ENCODE measurements around the gene BGLAP. TPM values are rescaled to one million over a fixed set of nuclear protein-coding genes. Genes with fewer than 3 reads are reported as not detected.
A peak's percentile ranks its signal among the peaks of the same experiment; 100 is the strongest.
"Not testable (repeated sequence)": the region's sequence is repeated elsewhere in the genome, so short reads cannot be mapped to it uniquely, and the experiment has no call there.

The BGLAP gene
- polyA plus RNA-seq, 1 experiment = 0.26 TPM

- CTCF ChIA-PET = interaction anchor here (0.6 to 3.8 kb wide), 4 partner anchors 11 to 124 kb away, joined by 3 to 37 read pairs (median 5); no protein-coding TSS in a partner anchor
- no peak for DNase-seq (ENCODE audit: low read depth)
These were observed 27.8 kb upstream of the BGLAP start for GRCh38 chr1:156214024-156214748.

GRCh38 chr1:156216361-156217086, 25.5 kb upstream of the BGLAP start:
- CTCF ChIA-PET = interaction anchor here (0.6 kb wide), 1 partner anchor 9 kb away, joined by 3 read pairs; no protein-coding TSS in a partner anchor
- POLR2A ChIA-PET; H3K4me3 ChIP-seq (ENCODE audit: low read depth, low read length); H3K27me3 ChIP-seq (ENCODE audit: control insufficient read depth, insufficient read depth, low read length); H3K36me3 ChIP-seq (ENCODE audit: control insufficient read depth, insufficient read depth, low read length); DNase-seq (ENCODE audit: low read depth): not testable (repeated sequence)

More at GRCh38 chr1:156214024-156214748, 27.8 kb upstream of the BGLAP start:
- H3K4me3 ChIP-seq (ENCODE audit: low read depth, low read length) = peak overlapping the region; percentile 47; the same call in 1 of the 2 replicates
- TF ChIP-seq CTCF (IDR thresholded peaks at IDR 0.05; ENCODE audit: insufficient read depth, low read depth, low read length) = no peak
- peaks cover 8% of the 10 kb centered on the region for H3K36me3 ChIP-seq (ENCODE audit: control insufficient read depth, insufficient read depth, low read length)
- H3K27me3 ChIP-seq (ENCODE audit: control insufficient read depth, insufficient read depth, low read length) = no peaks in the 10 kb centered on the region
- POLR2A ChIA-PET = no interaction called here

GRCh38 chr1:156217871-156218270, 24.1 kb upstream of the BGLAP start:
- H3K27me3 ChIP-seq (ENCODE audit: control insufficient read depth, insufficient read depth, low read length) = no peaks in the 10 kb centered on the region
- no peak for TF ChIP-seq CTCF (IDR thresholded peaks at IDR 0.05; ENCODE audit: insufficient read depth, low read depth, low read length)
- no peak for DNase-seq (ENCODE audit: low read depth)
- H3K36me3 ChIP-seq (ENCODE audit: control insufficient read depth, insufficient read depth, low read length) = peaks cover 2% of the 10 kb centered on the region; the same call in 1 of the 2 replicates
- H3K4me3 ChIP-seq (ENCODE audit: low read depth, low read length) = no peak overlapping the region
- ChIA-PET POLR2A (interaction anchor here (0.7 kb wide), 1 partner anchor 103 kb away, joined by 5 read pairs; the partner anchor contains the start of gene LMNA), CTCF (interaction anchor here (1.0 to 1.1 kb wide), 3 partner anchors 45 to 127 kb away, joined by 3 to 5 read pairs (median 4); no protein-coding TSS in a partner anchor)

GRCh38 chr1:156220226-156220625, 21.8 kb upstream of the BGLAP start:
- CTCF ChIA-PET = interaction anchor here (1.1 to 1.5 kb wide), 2 partner anchors 71 to 128 kb away, joined by 3 to 4 read pairs; no protein-coding TSS in a partner anchor
- H3K4me3 ChIP-seq (ENCODE audit: low read depth, low read length) = no peak overlapping the region
- H3K36me3 ChIP-seq (ENCODE audit: control insufficient read depth, insufficient read depth, low read length) = peaks cover 5% of the 10 kb centered on the region; the same call in 1 of the 2 replicates
- no peaks in the 10 kb centered on the region for H3K27me3 ChIP-seq (ENCODE audit: control insufficient read depth, insufficient read depth, low read length)
- no peak for DNase-seq (ENCODE audit: low read depth)
- TF ChIP-seq CTCF (IDR thresholded peaks at IDR 0.05; ENCODE audit: insufficient read depth, low read depth, low read length) = no peak
- POLR2A ChIA-PET = no interaction called here

GRCh38 chr1:156221986-156222692, 19.8 kb upstream of the BGLAP start:
- ChIA-PET POLR2A (no interaction called here), CTCF (interaction anchor here (0.7 to 7.2 kb wide), 6 partner anchors 29 to 126 kb away, joined by 4 to 112 read pairs (median 4); no protein-coding TSS in a partner anchor)
- no peaks in the 10 kb centered on the region for H3K27me3 ChIP-seq (ENCODE audit: control insufficient read depth, insufficient read depth, low read length)
- no peak for DNase-seq (ENCODE audit: low read depth)
- H3K4me3 ChIP-seq (ENCODE audit: low read depth, low read length) = no peak overlapping the region
- TF ChIP-seq CTCF (IDR thresholded peaks at IDR 0.05; ENCODE audit: insufficient read depth, low read depth, low read length) = no peak
- peaks cover 5% of the 10 kb centered on the region; the same call in 1 of the 2 replicates for H3K36me3 ChIP-seq (ENCODE audit: control insufficient read depth, insufficient read depth, low read length)

All from BJ (cell line).